OCI-LY7 (cell line): ENCODE measurements around the gene FAM227B. TPM values are rescaled to one million over a fixed set of nuclear protein-coding genes. Genes with fewer than 3 reads are reported as not detected.

Experiments
- BruUV-seq: library from RNA; stranded (reverse); fragments of 400-500 nt; replicated peaks from 2 replicates; lab custom pipeline; 2021; lab: Mats Ljungman, UMichigan
- CTCF ChIA-PET: fragments of 300-600 bp; sonication (Branson Sonifier 250); formaldehyde crosslinking; loops from one replicate; lab custom pipeline; 2022; ENCODE audit warnings: antibody characterized with exemption; ENCODE audit not compliant: unreplicated experiment; lab: Charles Lee
- POLR2A ChIA-PET: fragments of 300-600 bp; sonication (Branson Sonifier 250); formaldehyde crosslinking; loops from one replicate; lab custom pipeline; 2022; ENCODE audit warnings: antibody characterized with exemption; lab: Charles Lee
- DNase-seq: peaks from one replicate; pipeline ENCODE4 v3.0.0-alpha.2; 2015; ENCODE audit warnings: low spot score
- H2AFZ ChIP-seq: fragments of 200-600 bp; sonication (generic), shearing (Covaris generic); 2 replicates; pipeline ENCODE4 v1.6.1; 2014; ENCODE audit warnings: mild to moderate bottlenecking, antibody characterized with exemption, low read length, moderate library complexity
- H3K27ac ChIP-seq: fragments of 200-600 bp; sonication (generic); 2 replicates; pipeline ENCODE4 v1.5.1; 2014; ENCODE audit warnings: mixed run types, low read depth, mild to moderate bottlenecking, moderate library complexity, low read length, inconsistent platforms; ENCODE audit not compliant: poor library complexity, severe bottlenecking
- H3K36me3 ChIP-seq: fragments of 200-600 bp; sonication (generic); 2 replicates; pipeline ENCODE4 v1.6.1; 2014; ENCODE audit warnings: mild to moderate bottlenecking, antibody characterized with exemption, low read length, moderate library complexity, mixed read lengths; ENCODE audit not compliant: insufficient read depth
- H3K4me1 ChIP-seq: fragments of 200-600 bp; sonication (generic); 2 replicates; pipeline ENCODE4 v1.5.1; 2014; ENCODE audit warnings: mild to moderate bottlenecking, low read length; ENCODE audit not compliant: insufficient read depth, poor library complexity, severe bottlenecking
- H3K4me2 ChIP-seq: fragments of 200-600 bp; sonication (generic); 2 replicates; pipeline ENCODE4 v1.6.1; 2014; ENCODE audit warnings: mild to moderate bottlenecking, low read length
- H3K4me3 ChIP-seq: fragments of 200-600 bp; sonication (generic); 2 replicates; pipeline ENCODE4 v1.5.1; 2014; ENCODE audit warnings: mild to moderate bottlenecking, low read depth, low read length; ENCODE audit not compliant: poor library complexity, severe bottlenecking
- H3K79me2 ChIP-seq: fragments of 200-600 bp; sonication (generic); 2 replicates; pipeline ENCODE4 v1.6.1; 2016; ENCODE audit warnings: low read depth, mild to moderate bottlenecking, low read length, moderate library complexity, mixed read lengths; ENCODE audit not compliant: insufficient read depth
- H3K9me2 ChIP-seq: fragments of 200-600 bp; sonication (generic); 2 replicates; pipeline ENCODE4 v1.6.1; 2016; ENCODE audit warnings: mild to moderate bottlenecking, low read length, mixed read lengths; ENCODE audit not compliant: insufficient read depth
- H3K9me3 ChIP-seq: fragments of 200-600 bp; sonication (generic); 2 replicates; pipeline ENCODE4 v1.6.1; 2014; ENCODE audit warnings: mild to moderate bottlenecking, mixed run types, low read length, mixed read lengths
- H4K20me1 ChIP-seq: fragments of 200-600 bp; sonication (generic); 2 replicates; pipeline ENCODE4 v1.6.1; 2014; ENCODE audit warnings: mild to moderate bottlenecking, antibody characterized with exemption, low read length, moderate library complexity, mixed read lengths; ENCODE audit not compliant: insufficient read depth
- CTCF ChIP-seq: fragments of 200-600 bp; sonication (generic); conservative IDR thresholded peaks from 2 replicates; pipeline ENCODE4 v1.5.1; 2014; ENCODE audit warnings: mild to moderate bottlenecking, antibody characterized with exemption, low read length, moderate library complexity, mixed read lengths
- EZH2phosphoT487 ChIP-seq: fragments of 200-600 bp; sonication (generic); IDR thresholded peaks from 2 replicates; pipeline ENCODE4 v1.6.1; 2018; ENCODE audit warnings: low read depth, borderline replicate concordance, mild to moderate bottlenecking, mixed run types, antibody characterized with exemption, low read length, moderate library complexity, mixed read lengths
- intact Hi-C: fragments of 100-400 bp; cut with micrococcal nuclease; formaldehyde crosslinking; loops from one replicate; pipeline ENCODE4 v1.10.0; 2022; ENCODE audit not compliant: unreplicated experiment
- total RNA-seq, 2 experiments: library from RNA; depleted of rRNA in 1 of 2; stranded (reverse); fragments of >200 nt in 1 of 2; shearing (Covaris generic) in 1 of 2; gene quantifications; 2 replicates each; pipeline ENCODE4 v1.2.3, GENCODE V29; 2014 to 2022

FAM227B gene
- total RNA-seq, 2 experiments from 2014 or later: 2.9 to 6.2 TPM

- Histone ChIP-seq H3K4me3 (no peak overlapping the region), H3K27ac (no peak overlapping the region), H3K9me3 (no peaks in the 10 kb centered on the region), H3K4me1 (no peaks in the 10 kb centered on the region), H4K20me1 (no peaks in the 10 kb centered on the region), H3K79me2 (no peaks in the 10 kb centered on the region), H2AFZ (no peak overlapping the region), H3K9me2 (no peaks in the 10 kb centered on the region), H3K36me3 (peaks cover 2% of the 10 kb centered on the region; the same call in 1 of the 2 replicates), H3K4me2 (no peak overlapping the region)
- intact Hi-C loops: no loop called here
- POLR2A ChIA-PET: no interaction called here
- TF ChIP-seq CTCF: no peak
- TF ChIP-seq EZH2phosphoT487: no peak
- DNase-seq: no peak
- CTCF ChIA-PET: no interaction called here
- BruUV-seq: no TSS peak
Measured at GRCh38 chr15:49315391-49315823, 305.2 kb downstream of the FAM227B start.

GRCh38 chr15:49314716-49315115 lies 305.9 kb downstream of the FAM227B start:
- no peak for DNase-seq
- no peak overlapping the region for H3K27ac ChIP-seq
- no peak overlapping the region for H2AFZ ChIP-seq
- intact Hi-C loops: no loop called here
- no peaks in the 10 kb centered on the region for H3K9me2 ChIP-seq
- ChIA-PET CTCF (no interaction called here), POLR2A (no interaction called here)
- no peaks in the 10 kb centered on the region for H3K4me1 ChIP-seq
- no peaks in the 10 kb centered on the region for H3K36me3 ChIP-seq
- no TSS peak for BruUV-seq
- H4K20me1 ChIP-seq: no peaks in the 10 kb centered on the region
- no peaks in the 10 kb centered on the region for H3K79me2 ChIP-seq
- TF ChIP-seq EZH2phosphoT487: no peak
- no peak for TF ChIP-seq CTCF
- H3K9me3 ChIP-seq: no peaks in the 10 kb centered on the region
- no peak overlapping the region for H3K4me2 ChIP-seq
- no peak overlapping the region for H3K4me3 ChIP-seq

- no peaks in the 10 kb centered on the region for H3K79me2 ChIP-seq
- H3K9me3 ChIP-seq: no peaks in the 10 kb centered on the region
- H3K4me2 ChIP-seq: no peak overlapping the region
- POLR2A ChIA-PET: interaction anchor here (0.5 to 1.0 kb wide), 2 partner anchors 11 to 643 kb away, joined by 3 to 4 read pairs; no protein-coding TSS in a partner anchor
- no peak overlapping the region for H2AFZ ChIP-seq
- DNase-seq: no peak
- no TSS peak for BruUV-seq
- intact Hi-C loops: no loop called here
- no peaks in the 10 kb centered on the region for H3K36me3 ChIP-seq
- H3K27ac ChIP-seq: no peak overlapping the region
- H3K4me3 ChIP-seq: no peak overlapping the region
- H4K20me1 ChIP-seq: no peaks in the 10 kb centered on the region
- TF ChIP-seq CTCF (no peak), EZH2phosphoT487 (no peak)
- no peaks in the 10 kb centered on the region for H3K4me1 ChIP-seq
- CTCF ChIA-PET: no interaction called here
- H3K9me2 ChIP-seq: no peaks in the 10 kb centered on the region
Measured at GRCh38 chr15:49313650-49314049, 307.0 kb downstream of the FAM227B start.
